ENCODE measurements around the gene SLC1A2. TPM values are rescaled to one million over a fixed set of nuclear protein-coding genes. Genes with fewer than 3 reads are reported as not detected.

Gene SLC1A2
- total and polyA plus RNA-seq, 2 donors (not counting 3 experiments of a cell fraction or from before 2014, with no cell fraction given): not detected

- DNase-seq (ENCODE audit: low read depth, low spot score) (no peak), FAIRE-seq (no peak)
- Histone ChIP-seq H4K20me1 (replicated peaks; ENCODE audit: control insufficient read depth, extremely low read depth, insufficient read depth, low read length) (no peaks in the 10 kb centered on the region), H3K27ac (ENCODE audit: insufficient read depth, low read depth, low read length) (no peak overlapping the region), H3K79me2 (ENCODE audit: control insufficient read depth, insufficient read depth, low read length) (no peaks in the 10 kb centered on the region), H2AFZ (ENCODE audit: low read depth, low read length) (no peak overlapping the region), H3K27me3 (ENCODE audit: control insufficient read depth in 2 of 2, insufficient read depth in 2 of 2, low read length in 2 of 2) (peaks cover 5 to 25% of the 10 kb centered on the region in 2 experiments), H3K36me3 (ENCODE audit: control insufficient read depth in 2 of 2, extremely low read depth in 1 of 2, insufficient read depth in 2 of 2, low read length in 2 of 2) (no peaks in the 10 kb centered on the region), H3K9ac (replicated peaks; ENCODE audit: extremely low read depth, insufficient read depth, low read length) (no peak overlapping the region), H3K9me1 (replicated peaks; ENCODE audit: control insufficient read depth, extremely low read depth, insufficient read depth, low read length) (no peaks in the 10 kb centered on the region), H3K4me2 (ENCODE audit: insufficient read depth, low read length) (no peak overlapping the region), H3K4me1 (ENCODE audit: control insufficient read depth, extremely low read depth, insufficient read depth, low read length) (no peaks in the 10 kb centered on the region), H3K9me3 (replicated peaks; ENCODE audit: control insufficient read depth, insufficient read depth, low read length) (no peaks in the 10 kb centered on the region), H3K4me3 (replicated peaks in 1 of 3; ENCODE audit: insufficient read depth in 1 of 3, low read depth in 1 of 3, low read length in 3 of 3) (no peak overlapping the region)
- BruUV-seq (replicated peaks): no TSS peak
- CTCF ChIA-PET: interaction anchor here (0.9 to 1.4 kb wide), 3 partner anchors 11 to 37 kb away, joined by 3 read pairs; no protein-coding TSS in a partner anchor
- intact Hi-C loops (cut with micrococcal nuclease): no loop called here
- POLR2A ChIA-PET: no interaction called here
- dilution Hi-C loops (cut with MboI; ENCODE audit: extremely low pct_ligation_motif_present, low sequenced_read_pairs): no loop called here
- TF ChIP-seq FOS (IDR thresholded peaks at IDR 0.05; ENCODE audit: borderline replicate concordance, insufficient read depth, low read length): no peak
- no peak for TF ChIP-seq POLR2A (IDR thresholded peaks at IDR 0.05; ENCODE audit: low read depth, low read length)
- TF ChIP-seq MAX (IDR thresholded peaks at IDR 0.05; ENCODE audit: insufficient read depth, insufficient read length): no peak
- no peak for TF ChIP-seq CTCF (IDR thresholded peaks at IDR 0.05; ENCODE audit: extremely low read depth in 1 of 2, insufficient read depth in 1 of 2, low read depth in 1 of 2, low read length in 2 of 2)
- no peak for TF ChIP-seq MYC (IDR thresholded peaks at IDR 0.05; ENCODE audit: low read depth, low read length)
- no peak for TF ChIP-seq EZH2 (IDR thresholded peaks at IDR 0.05; ENCODE audit: borderline replicate concordance, low read depth, low read length, severe bottlenecking)
- TF ChIP-seq GATA2 (IDR thresholded peaks at IDR 0.05; ENCODE audit: insufficient read depth, insufficient read length, low read depth, low read length): no peak
- TF ChIP-seq JUN (IDR thresholded peaks at IDR 0.05; ENCODE audit: borderline replicate concordance, insufficient read depth, insufficient read length, low read depth): no peak
- no peak for TF ChIP-seq POLR2AphosphoS5 (IDR thresholded peaks at IDR 0.05; ENCODE audit: insufficient read depth, low read depth, low read length)
Observed at GRCh38 chr11:35261197-35261596, 158.2 kb downstream of the SLC1A2 start.

Data from endothelial cell of umbilical vein (primary cell).